Right renal pelvis (tissue), 4 donors: ENCODE measurements around the gene ILKAP. TPM values are rescaled to one million over a fixed set of nuclear protein-coding genes. Genes with fewer than 3 reads are reported as not detected.

Source experiments
- DNase-seq, 4 donors: peaks; one replicate each; pipeline ENCODE4 v3.0.0-alpha.2; 2013; ENCODE audit warnings: low read depth in 4 of 4, low spot score in 3 of 4, missing footprints in 1 of 4
- polyA plus RNA-seq, 4 donors: library from polyadenylated mRNA; unstranded; fragments of 120-200 nt; gene quantifications; one replicate each; pipeline ENCODE4 v1.2.1, GENCODE V29; 2013; ENCODE audit not compliant: insufficient read length in 4 of 4

Gene ILKAP
- polyA plus RNA-seq, 4 donors = 39.9 to 44.6 (median 41.8) TPM

- no peak for DNase-seq
Observed at GRCh38 chr2:238238311-238238765, 34.8 kb upstream of the ILKAP start.

GRCh38 chr2:238237431-238238135 lies 34.1 kb upstream of the ILKAP start:
- DNase-seq = no peak

- no peak for DNase-seq
Observed at GRCh38 chr2:238236571-238236970, 33.1 kb upstream of the ILKAP start.

GRCh38 chr2:238235856-238236255 lies 32.4 kb upstream of the ILKAP start:
- no peak for DNase-seq

GRCh38 chr2:238235331-238235732 lies 31.8 kb upstream of the ILKAP start:
- DNase-seq = no peak

- no peak for DNase-seq
Observed at GRCh38 chr2:238233625-238234024, 30.1 kb upstream of the ILKAP start.

- DNase-seq = no peak
Observed at GRCh38 chr2:238231809-238232208, 28.3 kb upstream of the ILKAP start.

GRCh38 chr2:238231251-238231793 lies 27.8 kb upstream of the ILKAP start:
- DNase-seq = no peak

GRCh38 chr2:238230699-238231098 lies 27.2 kb upstream of the ILKAP start:
- DNase-seq = no peak

- DNase-seq = no peak
Observed at GRCh38 chr2:238228700-238229099, 25.2 kb upstream of the ILKAP start.

- DNase-seq = no peak
Observed at GRCh38 chr2:238227587-238228032, 24.1 kb upstream of the ILKAP start.

- DNase-seq = no peak
Observed at GRCh38 chr2:238226698-238227586, 23.4 kb upstream of the ILKAP start.

GRCh38 chr2:238225911-238226697 lies 22.6 kb upstream of the ILKAP start:
- DNase-seq = no peak

- DNase-seq = no peak
Observed at GRCh38 chr2:238225121-238225520, 21.6 kb upstream of the ILKAP start.

- DNase-seq = no peak
Observed at GRCh38 chr2:238224356-238225035, 21.0 kb upstream of the ILKAP start.

- no peak for DNase-seq
Observed at GRCh38 chr2:238220892-238221521, 17.5 kb upstream of the ILKAP start.

- no peak for DNase-seq
Observed at GRCh38 chr2:238220274-238220891, 16.9 kb upstream of the ILKAP start.

- no peak for DNase-seq
Observed at GRCh38 chr2:238216651-238217184, 13.2 kb upstream of the ILKAP start.

GRCh38 chr2:238207006-238207405 lies 3.5 kb upstream of the ILKAP start:
- DNase-seq = no peak
